Endodermal cell (in vitro differentiated cells): ENCODE results near the gene GOLGA8S. TPM values are rescaled to one million over a fixed set of nuclear protein-coding genes. Genes with fewer than 3 reads are reported as not detected.
"Not testable (repeated sequence)": the region's sequence is repeated elsewhere in the genome, so short reads cannot be mapped to it uniquely, and the experiment has no call there.

Source experiments
- DNase-seq: peaks from one replicate; pipeline ENCODE4 v3.0.0-alpha.2; 2017
- H3K27ac ChIP-seq: 2 replicates; pipeline ENCODE4 v1.5.1; 2013; ENCODE audit warnings: mild to moderate bottlenecking, low read depth, low read length, moderate library complexity
- H3K27me3 ChIP-seq: 2 replicates; pipeline ENCODE4 v1.6.1; 2013; ENCODE audit warnings: mild to moderate bottlenecking, low read length, moderate library complexity; ENCODE audit not compliant: insufficient read depth, control insufficient read depth, poor library complexity, severe bottlenecking
- H3K36me3 ChIP-seq: 2 replicates; pipeline ENCODE4 v1.7.0; 2013; ENCODE audit warnings: mild to moderate bottlenecking, low read length, moderate library complexity; ENCODE audit not compliant: control insufficient read depth, insufficient read depth
- H3K4me1 ChIP-seq: one replicate; pipeline ENCODE4 v1.7.0; 2013; ENCODE audit warnings: low read length; ENCODE audit not compliant: control insufficient read depth, insufficient read depth
- H3K4me3 ChIP-seq: 2 replicates; pipeline ENCODE4 v1.5.1; 2013; ENCODE audit warnings: mild to moderate bottlenecking, low read length, moderate library complexity
- H3K9ac ChIP-seq: 2 replicates; pipeline ENCODE4 v1.6.1; 2013; ENCODE audit warnings: mild to moderate bottlenecking, low read length, moderate library complexity; ENCODE audit not compliant: poor library complexity, severe bottlenecking; ENCODE audit errors: extremely low read depth
- H3K9me3 ChIP-seq: 2 replicates; pipeline ENCODE4 v1.6.1; 2013; ENCODE audit warnings: mild to moderate bottlenecking, low read length, moderate library complexity; ENCODE audit not compliant: control insufficient read depth
- H3K27ac Mint-ChIP-seq: 2 replicates; pipeline ENCODE4 v1.8.0; 2020; ENCODE audit warnings: mixed read lengths
- H3K27me3 Mint-ChIP-seq: 2 replicates; pipeline ENCODE4 v1.8.0; 2021; ENCODE audit warnings: mild to moderate bottlenecking, mixed read lengths; ENCODE audit not compliant: insufficient read depth
- H3K36me3 Mint-ChIP-seq: 2 replicates; pipeline ENCODE4 v1.8.0; 2020; ENCODE audit warnings: low read depth, mixed read lengths
- H3K4me1 Mint-ChIP-seq: 2 replicates; pipeline ENCODE4 v1.8.0; 2020; ENCODE audit warnings: mixed read lengths
- H3K4me3 Mint-ChIP-seq: 2 replicates; pipeline ENCODE4 v1.8.0; 2020; ENCODE audit warnings: mild to moderate bottlenecking, moderate library complexity, mixed read lengths
- H3K9me3 Mint-ChIP-seq: 2 replicates; pipeline ENCODE4 v1.8.0; 2020; ENCODE audit warnings: mild to moderate bottlenecking, mixed read lengths
- WGBS, 2 experiments: methylation state at CpG; one replicate each; pipeline versions ENCODE4 v1.1.5 to v1.1.7; 2013; ENCODE audit warnings: missing lambda C conversion rate in 2 of 2, mixed read lengths in 1 of 2; ENCODE audit not compliant: insufficient coverage in 1 of 2, insufficient read length in 1 of 2; 5-methylcytosine and 5-hydroxymethylcytosine counted together
- total RNA-seq, 2 donors: library from RNA; stranded (reverse); fragmentation: NEBNext Ultra II Directional in 1 of 2; extraction: Animal tissue kit (Norgen Biotek cat#: 25700) in 1 of 2; gene quantifications; 2 replicates in 1 of 2; 3 replicates in 1 of 2; pipeline ENCODE4 v1.2.1, GENCODE V29; 2021
- TF ChIP-seq, protein P1 (sequence below): fragments of 200-600 bp; sonication (generic); conservative IDR thresholded peaks from 2 replicates; pipeline ENCODE4 v1.5.0; 2021; ENCODE audit warnings: antibody characterized with exemption, mild to moderate bottlenecking

Gene GOLGA8S
- total RNA-seq, 2 donors from 2014 or later, result 0.07 TPM; not detected in 1

DNA sequence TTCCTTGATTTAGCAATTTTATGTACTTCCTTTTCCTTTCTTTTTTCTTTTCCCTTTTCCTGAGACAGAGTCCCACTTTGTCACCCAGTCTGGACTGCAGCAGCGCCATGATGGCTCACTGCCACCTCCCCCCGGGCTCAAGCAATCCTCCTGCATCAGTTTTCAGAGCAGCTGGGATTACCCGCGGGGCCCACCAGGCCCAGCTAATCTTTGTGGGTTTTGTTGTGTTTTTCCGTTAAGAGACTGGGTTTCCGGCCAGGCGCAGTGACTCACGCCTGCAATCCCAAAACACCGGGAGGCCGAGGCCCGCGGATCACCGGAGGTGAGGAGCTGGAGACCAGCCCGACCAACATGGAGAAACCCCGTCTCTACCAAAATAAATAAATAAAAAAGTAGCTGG, 17.7 kb downstream of the GOLGA8S start:
- Histone ChIP-seq H3K9ac (no peak overlapping the region), H3K9me3 (no peaks in the 10 kb centered on the region), H3K4me3 (no peak overlapping the region), H3K27ac (no peak overlapping the region), H3K4me1 (no peaks in the 10 kb centered on the region), H3K27me3 (no peaks in the 10 kb centered on the region), H3K36me3 (no peaks in the 10 kb centered on the region)
- no peak overlapping the region for H3K4me3 Mint-ChIP-seq
- peak; percentile 61 for DNase-seq
- H3K27ac Mint-ChIP-seq, result peak overlapping the region; percentile 61
- WGBS, 2 experiments, result 73 to 76% methylated on average over 6 to 15 of the region's 15 CpGs
- peaks cover 2% of the 10 kb centered on the region for H3K4me1 Mint-ChIP-seq
- TF ChIP-seq, protein P1, sequence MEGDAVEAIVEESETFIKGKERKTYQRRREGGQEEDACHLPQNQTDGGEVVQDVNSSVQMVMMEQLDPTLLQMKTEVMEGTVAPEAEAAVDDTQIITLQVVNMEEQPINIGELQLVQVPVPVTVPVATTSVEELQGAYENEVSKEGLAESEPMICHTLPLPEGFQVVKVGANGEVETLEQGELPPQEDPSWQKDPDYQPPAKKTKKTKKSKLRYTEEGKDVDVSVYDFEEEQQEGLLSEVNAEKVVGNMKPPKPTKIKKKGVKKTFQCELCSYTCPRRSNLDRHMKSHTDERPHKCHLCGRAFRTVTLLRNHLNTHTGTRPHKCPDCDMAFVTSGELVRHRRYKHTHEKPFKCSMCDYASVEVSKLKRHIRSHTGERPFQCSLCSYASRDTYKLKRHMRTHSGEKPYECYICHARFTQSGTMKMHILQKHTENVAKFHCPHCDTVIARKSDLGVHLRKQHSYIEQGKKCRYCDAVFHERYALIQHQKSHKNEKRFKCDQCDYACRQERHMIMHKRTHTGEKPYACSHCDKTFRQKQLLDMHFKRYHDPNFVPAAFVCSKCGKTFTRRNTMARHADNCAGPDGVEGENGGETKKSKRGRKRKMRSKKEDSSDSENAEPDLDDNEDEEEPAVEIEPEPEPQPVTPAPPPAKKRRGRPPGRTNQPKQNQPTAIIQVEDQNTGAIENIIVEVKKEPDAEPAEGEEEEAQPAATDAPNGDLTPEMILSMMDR, result no peak
- H3K27me3 Mint-ChIP-seq, result no peaks in the 10 kb centered on the region
- peaks cover 35% of the 10 kb centered on the region for H3K9me3 Mint-ChIP-seq
- H3K36me3 Mint-ChIP-seq, result no peaks in the 10 kb centered on the region

DNA sequence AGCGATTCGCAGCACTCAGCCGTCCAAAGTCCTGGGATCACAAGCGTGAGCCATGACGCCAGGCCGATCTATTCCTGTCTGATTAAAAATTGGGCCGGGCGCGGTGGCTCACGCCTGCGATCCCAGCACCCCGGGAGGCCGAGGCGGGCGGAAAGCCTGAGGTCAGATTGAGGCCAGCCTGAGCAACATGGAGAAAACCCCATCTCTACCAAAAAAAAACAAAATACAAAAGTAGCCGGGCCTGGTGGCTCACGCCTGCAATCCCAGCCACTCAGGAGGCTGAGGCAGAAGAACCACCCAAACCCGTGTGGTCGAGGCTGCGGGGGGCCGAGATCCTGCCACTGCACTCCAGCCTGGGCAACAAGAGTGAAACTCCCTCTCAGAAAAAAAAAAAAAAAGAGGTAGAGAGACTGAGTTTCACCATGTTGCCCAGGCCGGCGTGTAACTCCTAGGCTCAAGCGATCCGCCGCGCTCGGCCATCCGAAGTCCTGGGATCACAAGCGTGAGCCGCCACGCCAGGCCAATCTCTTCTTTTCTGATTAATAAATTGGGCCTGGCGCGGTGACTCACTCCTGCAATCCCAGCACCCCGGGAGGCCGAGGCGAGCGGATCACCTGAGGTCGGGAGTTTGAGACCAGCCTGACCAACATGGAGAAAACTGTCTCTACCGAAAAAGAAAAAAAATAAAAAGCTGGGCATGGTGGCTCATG, 18.5 kb downstream of the GOLGA8S start:
- not testable (repeated sequence) for H3K27me3 ChIP-seq, H3K4me3 Mint-ChIP-seq, H3K27ac ChIP-seq, H3K9me3 ChIP-seq, H3K9ac ChIP-seq, H3K4me1 Mint-ChIP-seq, H3K36me3 Mint-ChIP-seq, H3K4me3 ChIP-seq, DNase-seq, H3K4me1 ChIP-seq, H3K27me3 Mint-ChIP-seq, H3K27ac Mint-ChIP-seq, H3K36me3 ChIP-seq
- H3K9me3 Mint-ChIP-seq, result peaks cover 35% of the 10 kb centered on the region
- 95 to 98% methylated on average over 17 to 40 of the region's 40 CpGs for WGBS, 2 experiments

DNA sequence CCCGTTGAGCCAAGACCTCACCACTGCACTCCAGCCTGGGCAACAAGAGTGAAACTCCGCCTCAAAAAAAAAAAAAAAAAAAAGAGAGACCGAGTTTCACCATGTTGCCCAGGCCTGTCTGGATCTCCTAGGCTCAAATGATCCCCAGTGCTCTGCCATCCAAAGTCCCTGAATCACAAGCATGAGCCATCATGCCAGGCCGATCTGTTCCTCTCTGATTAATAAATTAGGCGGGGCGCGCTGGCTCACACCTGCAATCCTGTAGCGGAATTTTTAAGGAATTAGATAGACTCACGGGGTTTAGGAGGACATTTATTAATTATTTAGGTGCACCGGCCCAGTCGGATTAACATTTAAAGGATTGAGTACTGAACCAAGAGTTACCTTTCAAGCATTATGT, 19.7 kb downstream of the GOLGA8S start:
- H3K4me3 Mint-ChIP-seq, H3K9ac ChIP-seq, H3K27me3 Mint-ChIP-seq, H3K27me3 ChIP-seq, H3K36me3 Mint-ChIP-seq, H3K4me3 ChIP-seq, H3K36me3 ChIP-seq, H3K4me1 Mint-ChIP-seq, H3K4me1 ChIP-seq, H3K9me3 ChIP-seq, DNase-seq, H3K27ac ChIP-seq, H3K27ac Mint-ChIP-seq: not testable (repeated sequence)
- peaks cover 39% of the 10 kb centered on the region for H3K9me3 Mint-ChIP-seq
- 89% methylated on average over 11 of the region's 11 CpGs; no CpG with 5 or more reads in 1 of the 2 experiments for WGBS, 2 experiments

DNA sequence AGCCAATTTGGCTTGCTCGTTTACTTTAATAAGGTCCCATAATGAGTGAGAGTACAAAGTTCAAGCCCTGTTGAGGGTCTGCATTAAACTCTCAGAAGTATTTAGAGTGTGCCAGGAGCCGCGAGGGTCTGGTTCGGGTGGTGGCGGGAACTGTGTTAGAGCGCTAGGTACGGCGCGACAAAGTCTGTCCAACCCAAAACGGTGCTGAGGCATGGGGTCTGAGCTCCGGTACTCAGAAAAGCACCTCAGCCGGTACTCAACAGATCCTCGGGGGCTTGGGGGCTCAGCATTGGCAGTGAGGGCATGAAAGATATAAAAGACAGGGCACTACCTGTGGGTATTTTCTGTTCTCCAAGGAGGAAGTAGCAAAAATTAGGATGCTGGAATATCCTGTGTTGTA, 24.4 kb downstream of the GOLGA8S start:
- H3K4me1 ChIP-seq, H3K27me3 ChIP-seq, H3K27me3 Mint-ChIP-seq, DNase-seq, H3K27ac ChIP-seq, H3K27ac Mint-ChIP-seq, H3K4me3 Mint-ChIP-seq, H3K9me3 ChIP-seq, H3K9ac ChIP-seq, H3K4me1 Mint-ChIP-seq, H3K36me3 Mint-ChIP-seq, H3K4me3 ChIP-seq, H3K36me3 ChIP-seq: not testable (repeated sequence)
- H3K9me3 Mint-ChIP-seq, result peaks cover 48% of the 10 kb centered on the region
- WGBS, 2 experiments, result 87 to 89% methylated on average over 3 to 13 of the region's 13 CpGs

DNA sequence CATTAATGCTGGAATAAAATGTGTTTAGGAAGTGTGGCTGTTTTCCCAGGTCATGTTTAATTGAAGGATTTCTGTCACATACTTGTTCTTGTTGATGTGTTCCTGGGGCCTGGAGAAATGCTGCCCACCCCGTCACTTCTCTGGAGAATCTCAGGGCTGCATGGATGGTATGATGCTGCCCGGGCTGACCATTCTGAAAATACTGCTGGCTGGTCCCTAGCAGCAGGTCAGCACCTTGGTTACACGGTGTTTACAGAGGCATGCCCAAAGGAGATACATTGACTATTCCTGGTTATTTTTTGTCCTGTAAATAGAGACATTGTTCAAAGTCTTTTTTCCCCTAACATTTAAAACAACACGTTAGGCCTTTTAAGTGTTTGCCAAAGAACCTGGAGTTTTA, 26.2 kb downstream of the GOLGA8S start:
- not testable (repeated sequence) for H3K27me3 ChIP-seq, H3K4me1 Mint-ChIP-seq, DNase-seq, H3K9ac ChIP-seq, H3K4me1 ChIP-seq, H3K9me3 ChIP-seq, H3K36me3 Mint-ChIP-seq, H3K27me3 Mint-ChIP-seq, H3K4me3 ChIP-seq, H3K36me3 ChIP-seq, H3K4me3 Mint-ChIP-seq, H3K27ac Mint-ChIP-seq, H3K27ac ChIP-seq
- H3K9me3 Mint-ChIP-seq, result peaks cover 55% of the 10 kb centered on the region
- 67 to 73% methylated on average over 4 of the region's 4 CpGs for WGBS, 2 experiments

DNA sequence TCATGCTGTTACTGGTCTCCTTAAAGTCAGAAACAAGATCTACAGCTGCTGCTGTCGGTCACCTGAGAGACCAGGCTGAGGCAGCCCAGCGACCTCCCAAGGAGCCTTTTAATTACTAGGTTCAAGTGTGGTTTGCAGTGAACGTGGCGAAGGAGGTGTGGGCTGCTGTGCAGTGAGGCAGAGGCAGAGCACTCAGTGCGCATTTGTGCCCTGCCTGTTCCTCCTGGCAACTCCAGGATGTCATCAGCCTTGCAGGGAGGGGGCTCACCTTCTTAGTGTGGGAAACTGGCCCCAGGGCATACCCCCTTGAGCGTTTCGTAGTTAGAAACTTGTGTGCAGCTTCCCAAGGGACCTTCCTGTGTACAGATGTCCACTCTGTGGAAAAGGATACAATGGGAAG, 26.6 kb downstream of the GOLGA8S start:
- H3K4me3 Mint-ChIP-seq, H3K36me3 Mint-ChIP-seq, H3K9me3 ChIP-seq, H3K4me1 Mint-ChIP-seq, H3K27ac ChIP-seq, H3K9ac ChIP-seq, H3K27me3 ChIP-seq, DNase-seq, H3K27ac Mint-ChIP-seq, H3K4me1 ChIP-seq, H3K36me3 ChIP-seq, H3K27me3 Mint-ChIP-seq, H3K4me3 ChIP-seq: not testable (repeated sequence)
- 68 to 70% methylated on average over 4 to 7 of the region's 7 CpGs for WGBS, 2 experiments
- H3K9me3 Mint-ChIP-seq, result peaks cover 59% of the 10 kb centered on the region
